ENCODE measurements around the gene ASCC1. TPM values are rescaled to one million over a fixed set of nuclear protein-coding genes. Genes with fewer than 3 reads are reported as not detected.

The ASCC1 gene
- total and polyA plus RNA-seq, 2 donors from 2014 or later = 24.0 to 36.1 TPM

DNA sequence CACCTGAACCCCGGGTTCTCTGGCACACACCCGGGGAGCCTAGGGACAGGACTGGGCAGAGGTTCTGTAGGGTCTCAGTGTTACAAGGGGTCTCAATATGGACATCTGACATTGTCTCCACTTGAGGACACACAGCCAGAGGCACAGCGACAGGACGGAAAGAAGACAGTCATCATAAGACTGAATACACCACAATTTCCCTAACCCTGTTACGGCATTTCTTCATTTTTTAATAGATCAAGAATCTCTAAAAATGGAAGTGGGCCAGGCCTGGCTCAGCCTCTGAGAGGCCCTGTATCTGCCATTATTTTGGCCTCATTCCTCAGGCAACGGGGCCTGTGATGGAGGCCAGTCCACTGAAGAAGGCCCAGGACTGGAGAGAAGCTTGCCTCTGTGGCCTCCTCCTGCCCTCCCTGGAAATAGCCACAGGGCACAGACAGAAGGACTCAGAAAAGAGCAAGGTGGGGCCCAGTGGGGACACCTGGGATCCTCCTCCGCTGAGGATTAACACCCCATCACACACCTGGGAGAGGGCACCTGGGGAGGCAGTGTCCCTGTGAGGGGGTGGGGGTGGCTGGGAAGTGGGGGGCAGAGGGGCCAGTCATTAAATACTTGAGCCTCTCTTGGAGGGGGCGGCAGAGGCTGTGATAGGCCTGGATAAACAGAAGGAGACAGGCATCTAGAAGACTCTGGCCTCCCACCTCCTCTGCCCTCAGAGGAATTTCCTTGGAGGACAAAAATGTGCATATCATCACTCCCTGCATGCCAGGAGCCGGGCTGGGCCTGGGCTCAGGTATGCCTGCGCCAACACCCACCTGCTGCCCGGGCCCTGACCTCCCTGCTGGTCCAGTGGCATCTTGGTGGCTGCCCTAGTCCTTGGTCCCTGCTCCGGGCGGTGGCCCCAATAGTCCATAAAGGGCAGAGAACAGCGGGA is 135.8 kb downstream of the ASCC1 start:
- no peak overlapping the region for H3K4me3 ChIP-seq (ENCODE audit: low read length in 3 of 3)
- FAIRE-seq = no peak
- H3K36me3 ChIP-seq (ENCODE audit: control insufficient read depth in 2 of 3, insufficient read depth in 3 of 3, low read length in 3 of 3) = no peaks in the 10 kb centered on the region
- TF ChIP-seq CTCF (IDR thresholded peaks at IDR 0.05; ENCODE audit: borderline replicate concordance, extremely low read depth, insufficient read depth) = no peak
- no peaks in the 10 kb centered on the region for H3K9me3 ChIP-seq (ENCODE audit: control insufficient read depth in 2 of 3, insufficient read depth in 1 of 3, low read length in 3 of 3)
- H3K27me3 ChIP-seq (ENCODE audit: control insufficient read depth, insufficient read depth, low read length) = no peaks in the 10 kb centered on the region
- intact Hi-C loops (cut with DNase I) = no loop called here
- no peak overlapping the region for H3K27ac ChIP-seq (ENCODE audit: low read depth in 2 of 2, low read length in 2 of 2)
- peak in 4 of 5 donors; percentile 33 to 63 (median 58) for DNase-seq
- H3K9ac ChIP-seq (ENCODE audit: low read length in 3 of 3) = no peak overlapping the region
- H3K4me1 ChIP-seq (ENCODE audit: control insufficient read depth in 2 of 3, insufficient read depth in 2 of 3, low read depth in 1 of 3, low read length in 3 of 3) = no peaks in the 10 kb centered on the region

- peak in 4 of 5 donors; percentile 77 to 85 (median 82) for DNase-seq
- Histone ChIP-seq H3K9me3 (ENCODE audit: control insufficient read depth in 2 of 3, insufficient read depth in 1 of 3, low read length in 3 of 3) (no peaks in the 10 kb centered on the region), H3K4me3 (ENCODE audit: low read length in 3 of 3) (no peak overlapping the region), H3K4me1 (ENCODE audit: control insufficient read depth in 2 of 3, insufficient read depth in 2 of 3, low read depth in 1 of 3, low read length in 3 of 3) (no peaks in the 10 kb centered on the region), H3K27me3 (ENCODE audit: control insufficient read depth, insufficient read depth, low read length) (no peaks in the 10 kb centered on the region), H3K36me3 (ENCODE audit: control insufficient read depth in 2 of 3, insufficient read depth in 3 of 3, low read length in 3 of 3) (no peaks in the 10 kb centered on the region), H3K27ac (ENCODE audit: low read depth in 2 of 2, low read length in 2 of 2) (no peak overlapping the region), H3K9ac (ENCODE audit: low read length in 3 of 3) (no peak overlapping the region)
- TF ChIP-seq CTCF (IDR thresholded peaks at IDR 0.05; ENCODE audit: borderline replicate concordance, extremely low read depth, insufficient read depth) = no peak
- FAIRE-seq = no peak
- intact Hi-C loops (cut with DNase I) = no loop called here
Observed at GRCh38 chr10:72079356-72079755, 136.7 kb downstream of the ASCC1 start.

- Histone ChIP-seq H3K36me3 (ENCODE audit: control insufficient read depth in 2 of 3, insufficient read depth in 3 of 3, low read length in 3 of 3) (no peaks in the 10 kb centered on the region), H3K27ac (ENCODE audit: low read depth in 2 of 2, low read length in 2 of 2) (no peak overlapping the region), H3K4me3 (ENCODE audit: low read length in 3 of 3) (no peak overlapping the region), H3K27me3 (ENCODE audit: control insufficient read depth, insufficient read depth, low read length) (no peaks in the 10 kb centered on the region), H3K9me3 (ENCODE audit: control insufficient read depth in 2 of 3, insufficient read depth in 1 of 3, low read length in 3 of 3) (no peaks in the 10 kb centered on the region), H3K9ac (ENCODE audit: low read length in 3 of 3) (no peak overlapping the region), H3K4me1 (ENCODE audit: control insufficient read depth in 2 of 3, insufficient read depth in 2 of 3, low read depth in 1 of 3, low read length in 3 of 3) (no peaks in the 10 kb centered on the region)
- no peak for TF ChIP-seq CTCF (IDR thresholded peaks at IDR 0.05; ENCODE audit: borderline replicate concordance, extremely low read depth, insufficient read depth)
- intact Hi-C loops (cut with DNase I) = no loop called here
- FAIRE-seq (no peak), DNase-seq (no peak)
Observed at GRCh38 chr10:72077275-72077990, 138.6 kb downstream of the ASCC1 start.

All from kidney (tissue), 14 donors.